ENCODE measurements around the gene CCDC124. TPM values are rescaled to one million over a fixed set of nuclear protein-coding genes. Genes with fewer than 3 reads are reported as not detected.

Gene CCDC124
- total and polyA plus RNA-seq, 2 experiments from 2014 or later, result 19.4 to 97.7 TPM

- peak overlapping the region; percentile 17 for H3K4me3 ChIP-seq
- TF ChIP-seq EZH2phosphoT487 (IDR thresholded peaks at IDR 0.05; ENCODE audit: low read depth, severe bottlenecking, unreplicated experiment), result no peak
- TF ChIP-seq EZH2 (IDR thresholded peaks at IDR 0.05; ENCODE audit: borderline replicate concordance), result no peak
- TF ChIP-seq CTCF (IDR thresholded peaks at IDR 0.05; ENCODE audit: poor library complexity), result peak; percentile 6
- H3K4me2 ChIP-seq, result peak overlapping the region; percentile 85
- H3K36me3 ChIP-seq (replicated peaks; ENCODE audit: insufficient read depth, low read depth), result no peaks in the 10 kb centered on the region
- H3K4me1 ChIP-seq (ENCODE audit: insufficient read depth), result peaks cover 29% of the 10 kb centered on the region
- no peaks in the 10 kb centered on the region for H3K79me2 ChIP-seq
- WGBS (ENCODE audit: low lambda C conversion rate, missing lambda C conversion rate), result 31% methylated on average over 23 of the region's 29 CpGs
- H3K27ac ChIP-seq, result peak overlapping the region; percentile 64
- DNase-seq (ENCODE audit: low spot score), result no peak
- no peaks in the 10 kb centered on the region for H3K9me3 ChIP-seq (ENCODE audit: low read depth)
- H3K27me3 ChIP-seq, result peaks cover 30% of the 10 kb centered on the region
- H4K20me1 ChIP-seq (ENCODE audit: insufficient read depth, poor library complexity, severe bottlenecking), result no peaks in the 10 kb centered on the region
- peak overlapping the region; percentile 77 for H2AFZ ChIP-seq
- H3K9me2 ChIP-seq (replicated peaks; ENCODE audit: insufficient read depth), result no peaks in the 10 kb centered on the region
These were observed 14.4 kb downstream of the CCDC124 start for GRCh38 chr19:17946965-17947784.

- Histone ChIP-seq H3K36me3 (replicated peaks; ENCODE audit: insufficient read depth, low read depth) (no peaks in the 10 kb centered on the region), H3K4me1 (ENCODE audit: insufficient read depth) (peaks cover 36% of the 10 kb centered on the region), H3K27ac (no peak overlapping the region), H3K4me3 (peak overlapping the region; percentile 24), H3K79me2 (no peaks in the 10 kb centered on the region), H3K9me2 (replicated peaks; ENCODE audit: insufficient read depth) (no peaks in the 10 kb centered on the region), H3K9me3 (ENCODE audit: low read depth) (no peaks in the 10 kb centered on the region), H4K20me1 (ENCODE audit: insufficient read depth, poor library complexity, severe bottlenecking) (no peaks in the 10 kb centered on the region), H2AFZ (no peak overlapping the region), H3K27me3 (peaks cover 37% of the 10 kb centered on the region), H3K4me2 (peak overlapping the region; percentile 86)
- TF ChIP-seq EZH2phosphoT487 (IDR thresholded peaks at IDR 0.05; ENCODE audit: low read depth, severe bottlenecking, unreplicated experiment) (no peak), EZH2 (IDR thresholded peaks at IDR 0.05; ENCODE audit: borderline replicate concordance) (no peak), CTCF (IDR thresholded peaks at IDR 0.05; ENCODE audit: poor library complexity) (no peak)
- peak; percentile 99 for DNase-seq (ENCODE audit: low spot score)
- WGBS (ENCODE audit: low lambda C conversion rate, missing lambda C conversion rate), result under 1% methylated on average over 22 of the region's 92 CpGs
These were observed 15.1 kb downstream of the CCDC124 start for GRCh38 chr19:17947815-17948513.

- peak overlapping the region; percentile 55 for H3K27ac ChIP-seq
- H3K9me2 ChIP-seq (replicated peaks; ENCODE audit: insufficient read depth), result no peaks in the 10 kb centered on the region
- peak overlapping the region; percentile 24 for H3K4me3 ChIP-seq
- H4K20me1 ChIP-seq (ENCODE audit: insufficient read depth, poor library complexity, severe bottlenecking), result no peaks in the 10 kb centered on the region
- no peak for DNase-seq (ENCODE audit: low spot score)
- H3K36me3 ChIP-seq (replicated peaks; ENCODE audit: insufficient read depth, low read depth), result no peaks in the 10 kb centered on the region
- no peaks in the 10 kb centered on the region for H3K79me2 ChIP-seq
- H3K27me3 ChIP-seq, result peaks cover 43% of the 10 kb centered on the region
- peaks cover 36% of the 10 kb centered on the region for H3K4me1 ChIP-seq (ENCODE audit: insufficient read depth)
- peak overlapping the region; percentile 86 for H3K4me2 ChIP-seq
- H2AFZ ChIP-seq, result no peak overlapping the region
- TF ChIP-seq CTCF (IDR thresholded peaks at IDR 0.05; ENCODE audit: poor library complexity) (no peak), EZH2phosphoT487 (IDR thresholded peaks at IDR 0.05; ENCODE audit: low read depth, severe bottlenecking, unreplicated experiment) (no peak), EZH2 (IDR thresholded peaks at IDR 0.05; ENCODE audit: borderline replicate concordance) (no peak)
- 6% methylated on average over 3 of the region's 16 CpGs for WGBS (ENCODE audit: low lambda C conversion rate, missing lambda C conversion rate)
- H3K9me3 ChIP-seq (ENCODE audit: low read depth), result no peaks in the 10 kb centered on the region
These were observed 15.7 kb downstream of the CCDC124 start for GRCh38 chr19:17948514-17948900.
